Measurements from ENCODE around the gene JAG2.

- TF ChIP-seq HMGXB4 (CRISPR knock-in tag; IDR thresholded peaks at IDR 0.05) (no peak), ATF2 (CRISPR knock-in tag; IDR thresholded peaks at IDR 0.05; ENCODE audit: borderline replicate concordance, low read depth) (no peak), NR1H2 (CRISPR knock-in tag; IDR thresholded peaks at IDR 0.05) (no peak), TP53 (CRISPR knock-in tag; IDR thresholded peaks at IDR 0.05) (no peak), CREM (CRISPR knock-in tag; IDR thresholded peaks at IDR 0.05) (no peak), ZBTB43 (CRISPR knock-in tag; IDR thresholded peaks at IDR 0.05) (no peak), RELA (CRISPR knock-in tag; IDR thresholded peaks at IDR 0.05; ENCODE audit: borderline replicate concordance) (no peak), IRF1 (CRISPR knock-in tag; IDR thresholded peaks at IDR 0.05) (no peak), MAX (CRISPR knock-in tag; IDR thresholded peaks at IDR 0.05) (no peak), MLX (CRISPR knock-in tag; IDR thresholded peaks at IDR 0.05) (no peak), CTCF (IDR thresholded peaks at IDR 0.05) (no peak), FOXP4 (CRISPR knock-in tag; IDR thresholded peaks at IDR 0.05) (no peak)
Observed at GRCh38 chr14:105108516-105108864, 60.1 kb downstream of the JAG2 start.

Data from WTC11 (cell line).